Stimulated activated naive CD8-positive, alpha-beta T cell treated with anti-CD3 and anti-CD28 coated beads, Interleukin-15, Interleukin-2, amounts not matched to agents 100 ng/mL and 50 ng/mL, for 24 hours (primary cell): ENCODE data around the gene SUMO1.
"Not testable (repeated sequence)": the region's sequence is repeated elsewhere in the genome, so short reads cannot be mapped to it uniquely, and the experiment has no call there.

Experiments used
- H3K27ac Mint-ChIP-seq: one replicate; pipeline ENCODE4 v1.8.0; 2021; ENCODE audit warnings: mild to moderate bottlenecking, mixed read lengths
- H3K27me3 Mint-ChIP-seq: one replicate; pipeline ENCODE4 v1.8.0; 2021; ENCODE audit warnings: mixed read lengths
- H3K36me3 Mint-ChIP-seq: one replicate; pipeline ENCODE4 v1.8.0; 2021; ENCODE audit warnings: low read depth, mixed read lengths
- H3K4me1 Mint-ChIP-seq: one replicate; pipeline ENCODE4 v1.8.0; 2021; ENCODE audit warnings: low read depth, mixed read lengths
- H3K4me3 Mint-ChIP-seq: one replicate; pipeline ENCODE4 v1.8.0; 2021; ENCODE audit warnings: mild to moderate bottlenecking, mixed read lengths
- H3K9me3 Mint-ChIP-seq: one replicate; pipeline ENCODE4 v1.8.0; 2021; ENCODE audit warnings: mixed read lengths

Gene SUMO1

GRCh38 chr2:202238234-202239197, at the start of gene SUMO1:
SUMO1 (minus strand) TSS chr2:202238597; CDS start chr2:202238451, 146 bp downstream.
- Mint-ChIP-seq H3K4me3 (peak within 1 kb of the TSS; percentile 95), H3K36me3 (no peaks in the 10 kb centered on the region), H3K4me1 (peaks cover 42% of the 10 kb centered on the region), H3K9me3 (no peaks in the 10 kb centered on the region), H3K27me3 (no peaks in the 10 kb centered on the region), H3K27ac (peak within 1 kb of the TSS; percentile 97)

- Mint-ChIP-seq H3K4me1 (peaks cover 9% of the 10 kb centered on the region), H3K9me3 (no peaks in the 10 kb centered on the region), H3K4me3 (no peak overlapping the region), H3K27me3 (no peaks in the 10 kb centered on the region), H3K27ac (no peak overlapping the region), H3K36me3 (peaks cover 78% of the 10 kb centered on the region)
Observed at GRCh38 chr2:202286595-202286994, 48.2 kb upstream of the SUMO1 start.

GRCh38 chr2:202278944-202279343, 40.5 kb upstream of the SUMO1 start:
- Mint-ChIP-seq H3K9me3 (no peaks in the 10 kb centered on the region), H3K27ac (peak overlapping the region; percentile 92), H3K27me3 (no peaks in the 10 kb centered on the region), H3K36me3 (peaks cover 63% of the 10 kb centered on the region), H3K4me3 (no peak overlapping the region), H3K4me1 (peaks cover 53% of the 10 kb centered on the region)

GRCh38 chr2:202278036-202278760, 39.8 kb upstream of the SUMO1 start:
- Mint-ChIP-seq H3K27ac (peak overlapping the region; percentile 92), H3K36me3 (peaks cover 62% of the 10 kb centered on the region), H3K4me3 (peak overlapping the region; percentile 47), H3K9me3 (no peaks in the 10 kb centered on the region), H3K27me3 (no peaks in the 10 kb centered on the region), H3K4me1 (peaks cover 59% of the 10 kb centered on the region)

- H3K27me3 Mint-ChIP-seq, H3K9me3 Mint-ChIP-seq: not testable (repeated sequence)
- peaks cover 76% of the 10 kb centered on the region for H3K4me1 Mint-ChIP-seq
- peaks cover 51% of the 10 kb centered on the region for H3K36me3 Mint-ChIP-seq
- peak overlapping the region; percentile 92 for H3K27ac Mint-ChIP-seq
- peak overlapping the region; percentile 54 for H3K4me3 Mint-ChIP-seq
Observed at GRCh38 chr2:202276078-202276720, 37.8 kb upstream of the SUMO1 start.

- Mint-ChIP-seq H3K9me3 (no peaks in the 10 kb centered on the region), H3K4me3 (peak overlapping the region; percentile 81)
Observed at GRCh38 chr2:202270487-202270886, 32.1 kb upstream of the SUMO1 start.

GRCh38 chr2:202269585-202269984, 31.2 kb upstream of the SUMO1 start:
- Mint-ChIP-seq H3K36me3 (peaks cover 18% of the 10 kb centered on the region), H3K4me3 (peak overlapping the region; percentile 81), H3K27me3 (no peaks in the 10 kb centered on the region), H3K9me3 (no peaks in the 10 kb centered on the region), H3K4me1 (peaks cover 47% of the 10 kb centered on the region), H3K27ac (peak overlapping the region; percentile 58)

More at GRCh38 chr2:202270487-202270886, 32.1 kb upstream of the SUMO1 start:
- H3K4me1 Mint-ChIP-seq, result peaks cover 54% of the 10 kb centered on the region
- H3K27me3 Mint-ChIP-seq, result no peaks in the 10 kb centered on the region
- H3K27ac Mint-ChIP-seq, result peak overlapping the region; percentile 87
- H3K36me3 Mint-ChIP-seq, result peaks cover 23% of the 10 kb centered on the region

GRCh38 chr2:202267495-202267894, 29.1 kb upstream of the SUMO1 start:
- Mint-ChIP-seq H3K36me3 (peaks cover 18% of the 10 kb centered on the region), H3K4me1 (peaks cover 37% of the 10 kb centered on the region), H3K27me3 (no peaks in the 10 kb centered on the region), H3K9me3 (no peaks in the 10 kb centered on the region), H3K27ac (no peak overlapping the region), H3K4me3 (no peak overlapping the region)

- Mint-ChIP-seq H3K4me3 (peak within 1 kb of the TSS; percentile 61), H3K36me3 (peaks cover 12% of the 10 kb centered on the region), H3K4me1 (peaks cover 21% of the 10 kb centered on the region), H3K27me3 (no peaks in the 10 kb centered on the region), H3K9me3 (no peaks in the 10 kb centered on the region), H3K27ac (peak within 1 kb of the TSS; percentile 29)
Observed at GRCh38 chr2:202265467-202266277, 27.3 kb upstream of the SUMO1 start, which contains the start of gene NOP58. NOP58 (plus strand) TSS chr2:202265763; CDS start chr2:202265942, 179 bp downstream.

GRCh38 chr2:202261531-202261930, 23.1 kb upstream of the SUMO1 start:
- H3K27ac Mint-ChIP-seq, result no peak overlapping the region
- no peak overlapping the region for H3K4me3 Mint-ChIP-seq
- no peaks in the 10 kb centered on the region for H3K9me3 Mint-ChIP-seq
- H3K4me1 Mint-ChIP-seq, result peaks cover 7% of the 10 kb centered on the region
- no peaks in the 10 kb centered on the region for H3K36me3 Mint-ChIP-seq
- no peaks in the 10 kb centered on the region for H3K27me3 Mint-ChIP-seq

GRCh38 chr2:202251494-202251893, 13.1 kb upstream of the SUMO1 start:
- Mint-ChIP-seq H3K36me3 (no peaks in the 10 kb centered on the region), H3K9me3 (no peaks in the 10 kb centered on the region), H3K4me1 (peaks cover 6% of the 10 kb centered on the region), H3K27me3 (peaks cover 4% of the 10 kb centered on the region), H3K27ac (no peak overlapping the region), H3K4me3 (no peak overlapping the region)

GRCh38 chr2:202249521-202250253, 11.3 kb upstream of the SUMO1 start:
- H3K9me3 Mint-ChIP-seq, result no peaks in the 10 kb centered on the region
- H3K27me3 Mint-ChIP-seq, result peaks cover 4% of the 10 kb centered on the region
- peaks cover 6% of the 10 kb centered on the region for H3K4me1 Mint-ChIP-seq
- H3K4me3 Mint-ChIP-seq, result no peak overlapping the region
- no peaks in the 10 kb centered on the region for H3K36me3 Mint-ChIP-seq
- peak overlapping the region; percentile 58 for H3K27ac Mint-ChIP-seq

- not testable (repeated sequence) for H3K4me3 Mint-ChIP-seq, H3K4me1 Mint-ChIP-seq, H3K9me3 Mint-ChIP-seq, H3K36me3 Mint-ChIP-seq, H3K27me3 Mint-ChIP-seq, H3K27ac Mint-ChIP-seq
Observed at GRCh38 chr2:202247710-202248109, 9.3 kb upstream of the SUMO1 start.
